ENCODE data around the gene ZNF773.
"Not testable (repeated sequence)": the region's sequence is repeated elsewhere in the genome, so short reads cannot be mapped to it uniquely, and the experiment has no call there.

Gene ZNF773

DNA sequence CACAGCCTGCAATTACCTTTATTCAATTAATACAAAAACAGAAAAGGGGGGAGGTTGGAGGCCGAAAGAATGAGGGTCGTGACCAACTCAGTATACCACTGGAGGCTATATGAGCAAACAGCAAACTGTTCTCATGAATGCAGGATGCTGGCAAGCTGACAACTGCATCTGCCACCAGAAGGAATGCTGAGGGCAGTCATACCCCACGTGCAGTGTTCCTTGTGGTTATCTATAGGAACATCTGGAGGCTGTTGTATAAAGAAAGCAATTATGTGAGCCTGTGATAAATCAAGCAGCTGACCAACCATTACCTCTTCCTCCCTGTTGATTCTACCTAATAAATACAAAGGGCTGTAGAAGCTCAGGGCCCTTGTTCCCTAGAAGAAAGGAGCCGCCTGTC lies 18.3 kb downstream of the ZNF773 start:
- peaks cover 69% of the 10 kb centered on the region for H3K36me3 Mint-ChIP-seq
- H3K27me3 Mint-ChIP-seq, H3K4me3 Mint-ChIP-seq, ATAC-seq, H3K4me1 Mint-ChIP-seq, H3K27ac Mint-ChIP-seq: not testable (repeated sequence)
- H3K9me3 Mint-ChIP-seq = peaks cover 17% of the 10 kb centered on the region

GRCh38 chr19:57527136-57527881 lies 27.6 kb downstream of the ZNF773 start, which contains the start of gene ZNF549:
Gene ZNF549, plus strand, starts transcription at chr19:57527356. Its CDS starts 218 bp downstream, at chr19:57527574.
- Mint-ChIP-seq H3K9me3 (peaks cover 10% of the 10 kb centered on the region), H3K36me3 (peaks cover 44% of the 10 kb centered on the region), H3K27ac (peak within 1 kb of the TSS; percentile 97), H3K27me3 (no peaks in the 10 kb centered on the region), H3K4me1 (peaks cover 25% of the 10 kb centered on the region), H3K4me3 (peak within 1 kb of the TSS; percentile 97)
- peak; percentile 100 for ATAC-seq

DNA sequence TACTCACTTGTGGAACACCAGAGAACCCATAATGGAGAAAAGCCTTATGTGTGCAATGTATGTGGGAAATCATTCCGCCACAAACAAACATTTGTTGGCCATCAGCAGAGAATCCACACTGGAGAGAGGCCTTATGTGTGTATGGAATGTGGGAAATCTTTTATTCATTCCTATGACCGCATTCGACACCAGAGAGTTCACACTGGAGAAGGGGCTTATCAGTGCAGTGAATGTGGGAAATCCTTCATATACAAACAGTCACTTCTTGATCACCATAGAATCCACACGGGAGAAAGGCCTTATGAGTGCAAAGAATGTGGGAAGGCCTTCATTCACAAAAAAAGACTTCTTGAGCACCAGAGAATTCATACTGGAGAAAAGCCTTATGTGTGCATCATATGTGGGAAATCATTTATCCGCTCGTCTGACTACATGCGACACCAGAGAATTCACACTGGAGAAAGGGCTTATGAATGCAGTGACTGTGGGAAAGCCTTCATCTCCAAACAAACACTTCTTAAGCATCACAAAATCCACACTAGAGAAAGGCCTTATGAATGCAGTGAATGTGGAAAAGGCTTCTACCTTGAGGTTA lies 38.3 kb downstream of the ZNF773 start:
- H3K27ac Mint-ChIP-seq = no peak overlapping the region
- no peak overlapping the region for H3K4me3 Mint-ChIP-seq
- peaks cover 98% of the 10 kb centered on the region for H3K36me3 Mint-ChIP-seq
- no peak for ATAC-seq
- H3K4me1 Mint-ChIP-seq = no peaks in the 10 kb centered on the region
- H3K9me3 Mint-ChIP-seq = peaks cover 53% of the 10 kb centered on the region
- no peaks in the 10 kb centered on the region for H3K27me3 Mint-ChIP-seq

DNA sequence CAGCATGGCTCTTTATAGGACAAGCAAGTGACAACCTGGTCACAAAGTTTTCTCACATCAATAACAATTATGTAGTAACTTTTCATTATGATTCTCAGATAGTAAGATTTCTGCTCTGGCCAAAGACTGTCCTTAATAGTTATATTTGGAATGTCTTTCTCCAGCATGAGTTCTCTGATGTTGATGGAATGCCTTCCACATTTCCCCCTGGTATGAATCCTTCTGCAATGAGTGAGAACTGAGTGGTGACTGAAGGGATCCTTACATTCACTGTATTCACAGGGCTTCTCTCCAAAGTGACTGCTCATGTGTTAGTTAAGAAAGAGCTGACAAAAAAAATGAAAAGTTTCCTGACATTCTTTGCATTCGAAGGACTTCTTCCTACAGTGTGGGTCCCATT lies 46.8 kb downstream of the ZNF773 start:
- no peaks in the 10 kb centered on the region for H3K27me3 Mint-ChIP-seq
- H3K36me3 Mint-ChIP-seq = peaks cover 99% of the 10 kb centered on the region
- H3K27ac Mint-ChIP-seq = no peak overlapping the region
- H3K4me3 Mint-ChIP-seq = no peak overlapping the region
- no peaks in the 10 kb centered on the region for H3K4me1 Mint-ChIP-seq
- no peak for ATAC-seq
- peaks cover 44% of the 10 kb centered on the region for H3K9me3 Mint-ChIP-seq

GRCh38 chr19:57552432-57552831 lies 52.7 kb downstream of the ZNF773 start:
- Mint-ChIP-seq H3K4me3 (no peak overlapping the region), H3K36me3 (peaks cover 98% of the 10 kb centered on the region), H3K27ac (no peak overlapping the region), H3K9me3 (peaks cover 29% of the 10 kb centered on the region), H3K27me3 (no peaks in the 10 kb centered on the region), H3K4me1 (peaks cover 3% of the 10 kb centered on the region)
- no peak for ATAC-seq

DNA sequence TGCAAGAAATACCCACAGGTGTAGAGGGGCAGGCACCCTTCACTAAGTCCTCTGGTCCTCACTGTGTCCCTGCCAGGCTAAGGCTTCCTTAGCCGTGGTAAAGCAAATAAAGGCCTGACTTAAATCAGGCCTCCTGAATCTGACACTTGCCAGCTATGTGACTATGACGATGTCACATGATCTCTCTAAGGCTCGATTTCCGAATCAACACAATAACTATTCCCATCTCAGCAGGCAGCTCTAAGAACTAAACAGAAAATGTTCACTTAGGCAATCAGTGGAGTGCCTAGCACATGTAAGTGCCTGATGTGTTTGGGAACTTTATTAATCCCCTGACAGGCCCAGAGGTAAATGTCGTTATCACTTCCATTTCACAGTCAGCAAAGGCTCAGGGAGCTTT lies 57.9 kb downstream of the ZNF773 start:
- no peak overlapping the region for H3K27ac Mint-ChIP-seq
- H3K27me3 Mint-ChIP-seq = no peaks in the 10 kb centered on the region
- peaks cover 4% of the 10 kb centered on the region for H3K9me3 Mint-ChIP-seq

More for the DNA sequence above, 57.9 kb downstream of the ZNF773 start:
- H3K4me1 Mint-ChIP-seq = peaks cover 32% of the 10 kb centered on the region
- peaks cover 48% of the 10 kb centered on the region for H3K36me3 Mint-ChIP-seq
- no peak for ATAC-seq
- H3K4me3 Mint-ChIP-seq = no peak overlapping the region
